Right lobe of liver (tissue), 4 donors: ENCODE data around the gene RBM38.

Experiments used
- CTCF ChIP-seq, 4 donors: fragments of 200-600 bp in 3 of 4; fragments of 450-650 bp in 1 of 4; IDR thresholded peaks; one replicate each; pipeline versions ENCODE4 v1.5.1 to v1.8.0; 2016 to 2022; ENCODE audit warnings: antibody characterized with exemption in 4 of 4, mild to moderate bottlenecking in 2 of 4
- POLR2A ChIP-seq: fragments of 450-650 bp; IDR thresholded peaks from one replicate; pipeline ENCODE4 v1.6.1; 2017; ENCODE audit warnings: antibody characterized with exemption, mild to moderate bottlenecking
- donor health status: DM: no; HTN: no; CAD: no.
- donor health status: DM: no; HTN: no; CAD: no.
- donor health status: DM: no; HTN: yes; CAD: no.

GRCh38 chr20:57420571-57421252 lies 29.5 kb downstream of the RBM38 start:
- TF ChIP-seq CTCF (IDR thresholded peaks at IDR 0.05): no peak
- TF ChIP-seq POLR2A: no peak
